ENCODE data around the gene GALNTL6. TPM values are rescaled to one million over a fixed set of nuclear protein-coding genes. Genes with fewer than 3 reads are reported as not detected.

GALNTL6 gene
- total and polyA plus RNA-seq, 2 of the 4 experiments (the other 2 are of a cell fraction): under 0.01 TPM; not detected in 1

GRCh38 chr4:172344308-172344938 lies 531.2 kb downstream of the GALNTL6 start:
- H2BK5ac ChIP-seq (ENCODE audit: low read depth, low read length, poor library complexity, severe bottlenecking): no peak overlapping the region
- no peak overlapping the region for H2AK5ac ChIP-seq (ENCODE audit: low read depth, low read length)
- CTCF ChIA-PET: no interaction called here
- no peak overlapping the region for H2AFZ ChIP-seq (replicated peaks; ENCODE audit: low read length, poor library complexity)
- H3K4me2 ChIP-seq (ENCODE audit: low read depth, low read length): no peak overlapping the region
- no peaks in the 10 kb centered on the region for H3K36me3 ChIP-seq (ENCODE audit: control insufficient read depth, insufficient read depth, low read length)
- no peak overlapping the region for H3K14ac ChIP-seq (replicated peaks; ENCODE audit: low read depth, low read length)
- no peak overlapping the region for H2BK15ac ChIP-seq (ENCODE audit: low read depth, low read length)
- intact Hi-C loops (cut with micrococcal nuclease) (no loop called here), in situ Hi-C loops (cut with MboI; ENCODE audit: low sequenced_read_pairs) (no loop called here), dilution Hi-C loops (cut with HindIII; ENCODE audit: low sequenced_read_pairs, unreplicated experiment) (no loop called here)
- H3K4me1 ChIP-seq (ENCODE audit: control insufficient read depth, insufficient read depth, low read length): no peaks in the 10 kb centered on the region
- no peaks in the 10 kb centered on the region for H4K20me1 ChIP-seq (ENCODE audit: insufficient read depth, low read length)
- no peak overlapping the region for H3K27ac ChIP-seq (ENCODE audit: insufficient read depth, low read length)
- H3K79me1 ChIP-seq (ENCODE audit: low read depth in 1 of 2, low read length in 2 of 2): no peaks in the 10 kb centered on the region
- peaks cover 4% of the 10 kb centered on the region for H3K9me3 ChIP-seq (ENCODE audit: control insufficient read depth, insufficient read depth, low read length)
- DNase-seq: no peak
- H3K9ac ChIP-seq (ENCODE audit: low read depth, low read length): no peak overlapping the region
- no peak overlapping the region for H3K18ac ChIP-seq (ENCODE audit: low read depth, low read length)
- no peaks in the 10 kb centered on the region for H3K27me3 ChIP-seq (ENCODE audit: control insufficient read depth, insufficient read depth, low read length)
- H3K56ac ChIP-seq (ENCODE audit: extremely low read depth, insufficient read depth, low read length): no peak overlapping the region
- no peak overlapping the region for H4K91ac ChIP-seq (ENCODE audit: insufficient read depth, low read depth, low read length)
- H3K4me3 ChIP-seq (ENCODE audit: insufficient read depth, low read depth, low read length): no peak overlapping the region
- no peak overlapping the region for H3K23ac ChIP-seq (ENCODE audit: low read depth, low read length)
- no peak overlapping the region for H4K5ac ChIP-seq (ENCODE audit: low read depth, low read length)
- no peak overlapping the region for H2BK20ac ChIP-seq (ENCODE audit: low read depth, low read length)
- no peak overlapping the region for H4K8ac ChIP-seq (ENCODE audit: low read depth in 2 of 2, low read length in 2 of 2)
- POLR2A ChIA-PET (ENCODE audit: unreplicated experiment): no interaction called here
- no CpG with 5 or more reads among the region's 5 CpGs for WGBS, 2 experiments (ENCODE audit: extremely low coverage in 2 of 2, insufficient read length in 1 of 2)
- no peak overlapping the region for H3K4ac ChIP-seq (ENCODE audit: low read depth, low read length)
- no peaks in the 10 kb centered on the region for H3K9me1 ChIP-seq (ENCODE audit: insufficient read depth, low read length)
- TF ChIP-seq SMC3 (IDR thresholded peaks at IDR 0.05; ENCODE audit: low read depth, low read length): no peak
- TF ChIP-seq NFE2L2 (IDR thresholded peaks at IDR 0.05; ENCODE audit: low read depth, low read length): no peak
- no peak for TF ChIP-seq POLR2A (IDR thresholded peaks at IDR 0.05; ENCODE audit: low read depth, low read length)
- TF ChIP-seq ELK1 (IDR thresholded peaks at IDR 0.05; ENCODE audit: borderline replicate concordance, low read depth, low read length): no peak
- TF ChIP-seq RFX5 (IDR thresholded peaks at IDR 0.05; ENCODE audit: low read depth, low read length): no peak
- TF ChIP-seq, protein P1, sequence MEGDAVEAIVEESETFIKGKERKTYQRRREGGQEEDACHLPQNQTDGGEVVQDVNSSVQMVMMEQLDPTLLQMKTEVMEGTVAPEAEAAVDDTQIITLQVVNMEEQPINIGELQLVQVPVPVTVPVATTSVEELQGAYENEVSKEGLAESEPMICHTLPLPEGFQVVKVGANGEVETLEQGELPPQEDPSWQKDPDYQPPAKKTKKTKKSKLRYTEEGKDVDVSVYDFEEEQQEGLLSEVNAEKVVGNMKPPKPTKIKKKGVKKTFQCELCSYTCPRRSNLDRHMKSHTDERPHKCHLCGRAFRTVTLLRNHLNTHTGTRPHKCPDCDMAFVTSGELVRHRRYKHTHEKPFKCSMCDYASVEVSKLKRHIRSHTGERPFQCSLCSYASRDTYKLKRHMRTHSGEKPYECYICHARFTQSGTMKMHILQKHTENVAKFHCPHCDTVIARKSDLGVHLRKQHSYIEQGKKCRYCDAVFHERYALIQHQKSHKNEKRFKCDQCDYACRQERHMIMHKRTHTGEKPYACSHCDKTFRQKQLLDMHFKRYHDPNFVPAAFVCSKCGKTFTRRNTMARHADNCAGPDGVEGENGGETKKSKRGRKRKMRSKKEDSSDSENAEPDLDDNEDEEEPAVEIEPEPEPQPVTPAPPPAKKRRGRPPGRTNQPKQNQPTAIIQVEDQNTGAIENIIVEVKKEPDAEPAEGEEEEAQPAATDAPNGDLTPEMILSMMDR (conservative IDR thresholded peaks at IDR 0.05; ENCODE audit: low read depth, low read length): no peak
- no peak for TF ChIP-seq MAFK (IDR thresholded peaks at IDR 0.05; ENCODE audit: low read depth, low read length)
- no peak for TF ChIP-seq RCOR1 (IDR thresholded peaks at IDR 0.05; ENCODE audit: insufficient replicate concordance, low read length)
- no peak for TF ChIP-seq USF2 (IDR thresholded peaks at IDR 0.05; ENCODE audit: low read depth, low read length)
- TF ChIP-seq MAZ (IDR thresholded peaks at IDR 0.05; ENCODE audit: borderline replicate concordance, low read depth, low read length): no peak
- TF ChIP-seq RAD21 (IDR thresholded peaks at IDR 0.05; ENCODE audit: low read length): no peak
- TF ChIP-seq MXI1 (IDR thresholded peaks at IDR 0.05; ENCODE audit: borderline replicate concordance, low read depth, low read length): no peak
- TF ChIP-seq CEBPB (IDR thresholded peaks at IDR 0.05; ENCODE audit: low read depth, low read length): no peak
- no peak for TF ChIP-seq BHLHE40 (IDR thresholded peaks at IDR 0.05; ENCODE audit: low read depth, low read length)
- no peak for TF ChIP-seq FOS (IDR thresholded peaks at IDR 0.05; ENCODE audit: low read depth, low read length)
- no peak for TF ChIP-seq CHD1 (IDR thresholded peaks at IDR 0.05; ENCODE audit: low read depth, low read length)
- H2AK9ac ChIP-seq (replicated peaks; ENCODE audit: low read depth, low read length, poor library complexity): no peak overlapping the region
- no TSS peak for BruUV-seq (replicated peaks)
- H2BK120ac ChIP-seq (ENCODE audit: low read depth, low read length): no peak overlapping the region
- ATAC-seq (ENCODE audit: low read depth): no peak
